Ishikawa (cell line): ENCODE data around the gene FOXC2.

ENCODE experiments used
- CEBPB ChIP-seq: IDR thresholded peaks from 2 replicates; pipeline ENCODE4 v1.6.1; 2012
- CREB1 ChIP-seq: IDR thresholded peaks from 2 replicates; pipeline ENCODE4 v1.6.1; 2012; ENCODE audit warnings: low read depth
- EGR1 ChIP-seq: IDR thresholded peaks from 2 replicates; pipeline ENCODE4 v1.6.1; 2012
- EP300 ChIP-seq: IDR thresholded peaks from 2 replicates; pipeline ENCODE4 v1.6.1; 2012; ENCODE audit warnings: borderline replicate concordance
- FOXM1 ChIP-seq: IDR thresholded peaks from 2 replicates; pipeline ENCODE4 v1.6.1; 2012; ENCODE audit warnings: low read depth, borderline replicate concordance
- NFIC ChIP-seq: IDR thresholded peaks from 2 replicates; pipeline ENCODE4 v1.6.1; 2012
- RAD21 ChIP-seq: IDR thresholded peaks from 2 replicates; pipeline ENCODE4 v1.6.1; 2012; ENCODE audit warnings: low read depth
- TAF1 ChIP-seq: IDR thresholded peaks from 2 replicates; pipeline ENCODE4 v1.6.1; 2012; ENCODE audit warnings: low read depth, mild to moderate bottlenecking
- TCF12 ChIP-seq: IDR thresholded peaks from 2 replicates; pipeline ENCODE4 v1.6.1; 2012; ENCODE audit warnings: low read depth
- TEAD4 ChIP-seq: IDR thresholded peaks from 2 replicates; pipeline ENCODE4 v1.6.1; 2012
- YY1 ChIP-seq: IDR thresholded peaks from 2 replicates; pipeline ENCODE4 v1.6.1; 2012; ENCODE audit warnings: low read depth
- ZBTB7A ChIP-seq: IDR thresholded peaks from 2 replicates; pipeline ENCODE4 v1.6.1; 2012; ENCODE audit warnings: low read depth
- TF ChIP-seq, protein P1 (sequence below): IDR thresholded peaks from 2 replicates; pipeline ENCODE4 v1.6.1; 2012
- TF ChIP-seq, protein P2 (sequence below): IDR thresholded peaks from 2 replicates; pipeline ENCODE4 v1.6.1; 2012; ENCODE audit warnings: low read depth, mild to moderate bottlenecking
- TF ChIP-seq, protein P3 (sequence below): IDR thresholded peaks from 2 replicates; pipeline ENCODE4 v1.6.1; 2012

The FOXC2 gene

DNA sequence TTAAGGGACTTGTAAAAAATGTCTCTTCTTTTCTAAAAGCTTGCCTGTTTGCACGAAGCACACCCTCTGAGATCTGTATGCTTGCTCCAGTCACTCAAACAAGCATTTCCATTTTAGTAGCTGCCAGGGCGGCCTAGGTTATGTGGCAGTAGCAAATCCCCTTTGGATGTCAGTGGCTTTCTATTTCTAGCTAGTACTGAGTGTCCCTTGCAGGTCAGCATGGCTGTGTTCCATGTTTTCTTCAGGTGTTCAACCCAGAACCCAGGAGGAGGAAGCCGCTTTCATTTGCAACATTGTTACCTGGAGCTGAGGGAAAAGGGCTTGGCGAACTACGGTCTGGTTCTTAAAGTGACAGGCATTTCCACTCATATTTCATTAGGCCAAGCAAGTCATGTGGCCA is 48.1 kb downstream of the FOXC2 start:
- no peak for TF ChIP-seq CEBPB
- TF ChIP-seq, protein P1, sequence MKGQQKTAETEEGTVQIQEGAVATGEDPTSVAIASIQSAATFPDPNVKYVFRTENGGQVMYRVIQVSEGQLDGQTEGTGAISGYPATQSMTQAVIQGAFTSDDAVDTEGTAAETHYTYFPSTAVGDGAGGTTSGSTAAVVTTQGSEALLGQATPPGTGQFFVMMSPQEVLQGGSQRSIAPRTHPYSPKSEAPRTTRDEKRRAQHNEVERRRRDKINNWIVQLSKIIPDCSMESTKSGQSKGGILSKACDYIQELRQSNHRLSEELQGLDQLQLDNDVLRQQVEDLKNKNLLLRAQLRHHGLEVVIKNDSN: no peak

DNA sequence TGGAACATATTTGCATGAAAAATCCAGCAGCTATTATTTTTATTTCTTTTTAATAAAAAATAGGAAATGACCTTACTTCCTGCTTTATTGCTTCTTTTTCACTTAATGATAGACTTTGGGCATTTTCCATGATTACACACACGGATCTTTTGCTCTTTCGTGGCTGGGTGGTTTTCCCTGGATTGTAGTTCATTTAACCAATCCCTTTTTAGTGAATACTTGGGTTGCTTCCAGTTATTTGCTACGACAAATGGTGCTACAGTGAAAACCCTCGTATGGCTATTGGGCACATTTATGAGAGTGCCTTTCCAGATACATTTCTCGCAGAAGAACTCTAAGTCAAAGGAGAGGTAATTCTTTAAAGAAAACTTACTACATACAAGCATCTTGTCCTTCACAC is 50.3 kb downstream of the FOXC2 start:
- TF ChIP-seq, protein P2, sequence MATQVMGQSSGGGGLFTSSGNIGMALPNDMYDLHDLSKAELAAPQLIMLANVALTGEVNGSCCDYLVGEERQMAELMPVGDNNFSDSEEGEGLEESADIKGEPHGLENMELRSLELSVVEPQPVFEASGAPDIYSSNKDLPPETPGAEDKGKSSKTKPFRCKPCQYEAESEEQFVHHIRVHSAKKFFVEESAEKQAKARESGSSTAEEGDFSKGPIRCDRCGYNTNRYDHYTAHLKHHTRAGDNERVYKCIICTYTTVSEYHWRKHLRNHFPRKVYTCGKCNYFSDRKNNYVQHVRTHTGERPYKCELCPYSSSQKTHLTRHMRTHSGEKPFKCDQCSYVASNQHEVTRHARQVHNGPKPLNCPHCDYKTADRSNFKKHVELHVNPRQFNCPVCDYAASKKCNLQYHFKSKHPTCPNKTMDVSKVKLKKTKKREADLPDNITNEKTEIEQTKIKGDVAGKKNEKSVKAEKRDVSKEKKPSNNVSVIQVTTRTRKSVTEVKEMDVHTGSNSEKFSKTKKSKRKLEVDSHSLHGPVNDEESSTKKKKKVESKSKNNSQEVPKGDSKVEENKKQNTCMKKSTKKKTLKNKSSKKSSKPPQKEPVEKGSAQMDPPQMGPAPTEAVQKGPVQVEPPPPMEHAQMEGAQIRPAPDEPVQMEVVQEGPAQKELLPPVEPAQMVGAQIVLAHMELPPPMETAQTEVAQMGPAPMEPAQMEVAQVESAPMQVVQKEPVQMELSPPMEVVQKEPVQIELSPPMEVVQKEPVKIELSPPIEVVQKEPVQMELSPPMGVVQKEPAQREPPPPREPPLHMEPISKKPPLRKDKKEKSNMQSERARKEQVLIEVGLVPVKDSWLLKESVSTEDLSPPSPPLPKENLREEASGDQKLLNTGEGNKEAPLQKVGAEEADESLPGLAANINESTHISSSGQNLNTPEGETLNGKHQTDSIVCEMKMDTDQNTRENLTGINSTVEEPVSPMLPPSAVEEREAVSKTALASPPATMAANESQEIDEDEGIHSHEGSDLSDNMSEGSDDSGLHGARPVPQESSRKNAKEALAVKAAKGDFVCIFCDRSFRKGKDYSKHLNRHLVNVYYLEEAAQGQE: no peak
- no peak for TF ChIP-seq EP300
- no peak for TF ChIP-seq EGR1
- no peak for TF ChIP-seq RAD21
- TF ChIP-seq, protein P1: no peak
- no peak for TF ChIP-seq ZBTB7A
- TF ChIP-seq NFIC: no peak
- no peak for TF ChIP-seq TEAD4
- no peak for TF ChIP-seq TCF12
- no peak for TF ChIP-seq CEBPB
- no peak for TF ChIP-seq CREB1
- no peak for TF ChIP-seq YY1
- no peak for TF ChIP-seq FOXM1
- TF ChIP-seq, protein P3, sequence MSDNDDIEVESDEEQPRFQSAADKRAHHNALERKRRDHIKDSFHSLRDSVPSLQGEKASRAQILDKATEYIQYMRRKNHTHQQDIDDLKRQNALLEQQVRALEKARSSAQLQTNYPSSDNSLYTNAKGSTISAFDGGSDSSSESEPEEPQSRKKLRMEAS: no peak
- TF ChIP-seq TAF1: no peak

DNA sequence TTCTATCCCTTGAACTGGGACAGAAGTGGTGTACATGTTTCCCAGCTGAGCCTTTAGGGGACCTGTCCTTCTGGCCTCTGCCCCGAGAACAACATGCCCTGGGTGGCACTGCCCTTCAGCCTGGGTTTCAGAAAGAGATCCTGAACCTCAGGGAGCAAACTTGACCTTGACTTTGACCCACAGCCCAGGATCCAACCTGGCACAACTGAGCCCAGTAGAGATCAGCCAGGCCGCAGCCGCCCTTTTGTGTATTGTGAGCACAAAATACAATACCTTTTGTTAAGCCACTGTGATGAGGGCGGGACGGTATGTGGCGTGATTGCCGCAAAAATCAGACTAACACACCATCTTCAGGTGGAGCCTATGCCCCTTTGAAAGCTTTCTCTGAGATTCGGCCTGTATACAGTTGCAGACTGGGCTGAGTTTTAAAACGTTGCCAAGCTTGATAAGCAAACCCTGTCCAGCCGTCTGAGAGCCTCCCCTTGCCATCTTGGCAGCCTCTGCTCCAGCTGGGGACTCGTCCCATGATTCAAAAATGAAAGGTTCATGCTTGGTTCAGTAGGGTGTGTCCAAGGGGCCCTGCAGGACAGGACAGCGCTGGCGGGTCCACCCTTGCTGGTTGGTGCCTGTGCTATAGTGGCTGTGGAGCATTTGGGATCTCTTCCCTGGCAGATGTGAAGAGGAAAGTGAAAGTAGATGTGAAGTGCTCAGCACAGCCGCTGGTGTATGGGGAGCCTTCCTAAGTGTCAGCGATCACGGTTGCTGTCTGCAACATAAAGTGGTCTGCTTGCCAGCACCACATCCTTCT is 52.0 kb downstream of the FOXC2 start:
- TF ChIP-seq, protein P1: no peak
- TF ChIP-seq RAD21: no peak
- TF ChIP-seq, protein P2: no peak
- TF ChIP-seq, protein P3: no peak
- TF ChIP-seq NFIC: no peak
